ENCODE measurements around the gene SMYD3. TPM values are rescaled to one million over a fixed set of nuclear protein-coding genes. Genes with fewer than 3 reads are reported as not detected.

The SMYD3 gene
- total and polyA plus RNA-seq, 2 donors (not counting 1 experiment from before 2014, with no cell fraction given): 9.7 to 37.2 TPM

- no peaks in the 10 kb centered on the region for H3K27me3 ChIP-seq (replicated peaks in 1 of 4; ENCODE audit: control extremely low read depth in 1 of 4, control insufficient read depth in 3 of 4, insufficient read depth in 4 of 4, low read length in 3 of 4)
- intact Hi-C loops (cut with micrococcal nuclease): no loop called here
- no peak overlapping the region for H2AFZ ChIP-seq (ENCODE audit: insufficient read depth, low read depth, low read length, poor library complexity, severe bottlenecking)
- no peak for ATAC-seq (ENCODE audit: low read depth)
- TF ChIP-seq EZH2 (IDR thresholded peaks at IDR 0.05; ENCODE audit: borderline replicate concordance, insufficient read depth, low read depth, low read length, poor library complexity, severe bottlenecking): no peak
- TF ChIP-seq, protein P1, sequence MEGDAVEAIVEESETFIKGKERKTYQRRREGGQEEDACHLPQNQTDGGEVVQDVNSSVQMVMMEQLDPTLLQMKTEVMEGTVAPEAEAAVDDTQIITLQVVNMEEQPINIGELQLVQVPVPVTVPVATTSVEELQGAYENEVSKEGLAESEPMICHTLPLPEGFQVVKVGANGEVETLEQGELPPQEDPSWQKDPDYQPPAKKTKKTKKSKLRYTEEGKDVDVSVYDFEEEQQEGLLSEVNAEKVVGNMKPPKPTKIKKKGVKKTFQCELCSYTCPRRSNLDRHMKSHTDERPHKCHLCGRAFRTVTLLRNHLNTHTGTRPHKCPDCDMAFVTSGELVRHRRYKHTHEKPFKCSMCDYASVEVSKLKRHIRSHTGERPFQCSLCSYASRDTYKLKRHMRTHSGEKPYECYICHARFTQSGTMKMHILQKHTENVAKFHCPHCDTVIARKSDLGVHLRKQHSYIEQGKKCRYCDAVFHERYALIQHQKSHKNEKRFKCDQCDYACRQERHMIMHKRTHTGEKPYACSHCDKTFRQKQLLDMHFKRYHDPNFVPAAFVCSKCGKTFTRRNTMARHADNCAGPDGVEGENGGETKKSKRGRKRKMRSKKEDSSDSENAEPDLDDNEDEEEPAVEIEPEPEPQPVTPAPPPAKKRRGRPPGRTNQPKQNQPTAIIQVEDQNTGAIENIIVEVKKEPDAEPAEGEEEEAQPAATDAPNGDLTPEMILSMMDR (IDR thresholded peaks at IDR 0.05): no peak
- no peak overlapping the region for H3K4me3 ChIP-seq (ENCODE audit: control extremely low read depth in 1 of 5, extremely low read depth in 1 of 5, insufficient read depth in 1 of 5, low read depth in 2 of 5, low read length in 4 of 5)
- no peaks in the 10 kb centered on the region for H4K20me1 ChIP-seq (ENCODE audit: control insufficient read depth, insufficient read depth, low read length, poor library complexity, severe bottlenecking)
- no CpG with 5 or more reads among the region's 1 CpG for WGBS (ENCODE audit: insufficient coverage)
- Mint-ChIP-seq H3K4me1 (peaks cover 4% of the 10 kb centered on the region), H3K27ac (no peak overlapping the region), H3K4me3 (no peak overlapping the region), H3K27me3 (no peaks in the 10 kb centered on the region), H3K9me3 (ENCODE audit: insufficient read depth) (peaks cover 7% of the 10 kb centered on the region)
- H3K4me1 ChIP-seq (ENCODE audit: control insufficient read depth in 2 of 2, insufficient read depth in 2 of 2, low read length in 2 of 2): no peaks in the 10 kb centered on the region
- H3K9me3 ChIP-seq (ENCODE audit: control extremely low read depth in 1 of 3, control insufficient read depth in 2 of 3, insufficient read depth in 1 of 3, low read length in 2 of 3): peaks cover 0 to 5% (median 3%) of the 10 kb centered on the region in 3 donors
- H3K79me2 ChIP-seq (ENCODE audit: control insufficient read depth, insufficient read depth, low read length): no peaks in the 10 kb centered on the region
- H3K9ac ChIP-seq (ENCODE audit: low read length): no peak overlapping the region
- ChIA-PET CTCF (no interaction called here), POLR2A (no interaction called here)
- no peak overlapping the region for H3K27ac ChIP-seq (ENCODE audit: low read length in 2 of 2)
- H3K36me3 ChIP-seq (replicated peaks in 1 of 2; ENCODE audit: control extremely low read depth in 1 of 2, control insufficient read depth in 1 of 2, extremely low read depth in 1 of 2, insufficient read depth in 2 of 2, low read length in 1 of 2): peaks cover 0 to 2% of the 10 kb centered on the region in 2 experiments
- no peak overlapping the region for H3K4me2 ChIP-seq (replicated peaks; ENCODE audit: low read depth, low read length, poor library complexity, severe bottlenecking)
- DNase-seq: no peak
Observed at GRCh38 chr1:245893025-245893424, 614.1 kb downstream of the SMYD3 start.

DNA sequence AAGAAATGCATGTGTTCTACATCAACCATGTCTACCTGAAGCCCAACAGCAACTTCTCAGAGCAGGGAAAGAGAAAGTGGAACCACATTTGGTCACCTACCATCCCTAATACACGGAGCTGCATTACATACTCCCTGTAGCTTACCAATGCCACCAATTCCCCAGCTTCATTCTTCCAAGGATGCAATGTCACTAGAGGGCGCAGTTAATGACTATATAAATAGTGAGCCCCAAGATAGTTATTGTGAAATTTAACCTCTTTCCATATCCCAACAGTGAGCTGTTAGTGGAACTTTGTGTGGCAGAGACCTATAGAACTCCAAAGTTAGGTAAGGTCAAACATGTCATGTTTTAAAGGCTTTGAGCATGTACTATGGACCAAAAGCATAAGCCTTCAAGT is 618.3 kb downstream of the SMYD3 start:
- Mint-ChIP-seq H3K9me3 (ENCODE audit: insufficient read depth) (peaks cover 9% of the 10 kb centered on the region), H3K27ac (no peak overlapping the region), H3K27me3 (no peaks in the 10 kb centered on the region), H3K4me3 (no peak overlapping the region), H3K4me1 (no peaks in the 10 kb centered on the region)
- Histone ChIP-seq H3K9me3 (ENCODE audit: control extremely low read depth in 1 of 3, control insufficient read depth in 2 of 3, insufficient read depth in 1 of 3, low read length in 2 of 3) (peaks cover 0 to 5% (median 0%) of the 10 kb centered on the region in 3 donors), H3K4me2 (replicated peaks; ENCODE audit: low read depth, low read length, poor library complexity, severe bottlenecking) (no peak overlapping the region), H3K79me2 (ENCODE audit: control insufficient read depth, insufficient read depth, low read length) (no peaks in the 10 kb centered on the region), H3K9ac (ENCODE audit: low read length) (no peak overlapping the region), H2AFZ (ENCODE audit: insufficient read depth, low read depth, low read length, poor library complexity, severe bottlenecking) (no peak overlapping the region), H4K20me1 (ENCODE audit: control insufficient read depth, insufficient read depth, low read length, poor library complexity, severe bottlenecking) (no peaks in the 10 kb centered on the region), H3K27me3 (replicated peaks in 1 of 4; ENCODE audit: control extremely low read depth in 1 of 4, control insufficient read depth in 3 of 4, insufficient read depth in 4 of 4, low read length in 3 of 4) (no peaks in the 10 kb centered on the region), H3K27ac (ENCODE audit: low read length in 2 of 2) (no peak overlapping the region), H3K4me3 (ENCODE audit: control extremely low read depth in 1 of 5, extremely low read depth in 1 of 5, insufficient read depth in 1 of 5, low read depth in 2 of 5, low read length in 4 of 5) (no peak overlapping the region), H3K4me1 (ENCODE audit: control insufficient read depth in 2 of 2, insufficient read depth in 2 of 2, low read length in 2 of 2) (no peaks in the 10 kb centered on the region), H3K36me3 (replicated peaks in 1 of 2; ENCODE audit: control extremely low read depth in 1 of 2, control insufficient read depth in 1 of 2, extremely low read depth in 1 of 2, insufficient read depth in 2 of 2, low read length in 1 of 2) (peaks cover 0 to 2% of the 10 kb centered on the region in 2 experiments)
- TF ChIP-seq EZH2 (IDR thresholded peaks at IDR 0.05; ENCODE audit: borderline replicate concordance, insufficient read depth, low read depth, low read length, poor library complexity, severe bottlenecking): no peak
- TF ChIP-seq, protein P1 (IDR thresholded peaks at IDR 0.05): peak; percentile 19
- intact Hi-C loops (cut with micrococcal nuclease): loop anchor here (1.0 kb wide), 1 partner anchor 114 kb away; no protein-coding TSS in a partner anchor
- DNase-seq (peak; percentile 21), ATAC-seq (ENCODE audit: low read depth) (no peak)
- POLR2A ChIA-PET: no interaction called here
- CTCF ChIA-PET: interaction anchor here (0.7 to 2.2 kb wide), 12 partner anchors 9 to 736 kb away, joined by 3 to 16 read pairs (median 3); no protein-coding TSS in a partner anchor
- WGBS (ENCODE audit: insufficient coverage): no CpG with 5 or more reads among the region's 2 CpGs
